RWPE1 (cell line): Measurements from ENCODE around the gene STXBP2.

ENCODE experiments used
- CTCF ChIA-PET: fragments of 350-600 bp; sonication (Branson Sonifier 250); formaldehyde crosslinking; extraction: SDS; loops from one replicate; lab custom pipeline; 2021; lab: Yijun Ruan, JAX
- POLR2A ChIA-PET: fragments of 400-600 bp; formaldehyde crosslinking; extraction: SDS; loops from one replicate; lab custom pipeline; 2020; ENCODE audit warnings: antibody characterized with exemption; ENCODE audit not compliant: low non-redundant PET; lab: Yijun Ruan, JAX
- DNase-seq: peaks from one replicate; pipeline ENCODE4 v3.0.0; 2012; ENCODE audit warnings: low spot score
- H3K27ac ChIP-seq: fragments of 450-650 bp; 2 replicates; pipeline ENCODE4 v1.5.1; 2017
- CTCF ChIP-seq: fragments of 450-650 bp; conservative IDR thresholded peaks from 2 replicates; pipeline ENCODE4 v1.5.1; 2017; ENCODE audit warnings: low read depth, mild to moderate bottlenecking

Gene STXBP2

DNA sequence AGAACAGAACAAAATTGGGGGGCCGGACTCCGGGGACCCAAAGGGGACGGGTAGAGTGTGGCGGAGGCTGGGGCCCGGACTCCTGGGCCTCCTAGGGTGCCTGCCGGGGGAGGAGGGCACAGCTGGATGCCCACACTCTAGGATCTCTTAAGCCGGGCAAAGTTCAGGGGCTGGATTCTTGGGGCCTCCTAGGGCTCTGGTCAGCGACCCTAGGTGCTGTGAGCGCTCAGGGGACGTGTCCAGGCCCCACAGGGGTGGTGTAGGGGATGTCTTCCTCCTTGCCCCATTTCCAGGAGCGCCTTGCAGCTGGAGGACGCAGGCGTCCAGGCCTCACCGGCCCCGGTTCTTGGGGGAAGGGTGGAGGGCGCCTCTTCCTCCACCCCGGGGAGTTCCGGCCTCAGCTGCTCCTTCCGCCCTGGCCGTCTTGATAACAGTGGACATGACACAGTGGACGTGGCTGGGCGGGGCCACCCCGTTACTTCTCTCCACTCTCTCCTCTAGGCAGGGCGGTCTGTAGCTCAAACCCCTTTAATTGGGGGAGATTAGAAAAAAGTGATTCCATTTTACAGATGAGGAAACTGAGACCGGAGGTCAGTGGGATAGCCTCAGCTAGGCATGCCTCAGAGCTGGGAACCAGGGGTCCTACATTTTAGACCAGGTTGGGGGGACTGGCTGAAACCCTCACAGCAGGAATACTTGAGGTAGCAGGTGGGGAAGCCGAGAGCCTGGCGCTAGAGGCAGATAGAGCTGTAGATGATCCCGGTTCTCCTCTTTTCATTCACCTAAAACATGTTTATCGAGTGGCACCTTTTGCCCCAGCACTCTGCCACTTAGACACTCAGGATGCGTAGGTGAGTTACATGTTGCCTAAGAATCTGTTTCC, 705 bp downstream of the STXBP2 start:
- peak overlapping the region; percentile 71 for H3K27ac ChIP-seq
- POLR2A ChIA-PET = interaction anchor here (0.6 to 0.8 kb wide), 2 partner anchors 18 to 201 kb away, joined by 3 to 6 read pairs; no protein-coding TSS in a partner anchor
- DNase-seq = peak; percentile 19
- CTCF ChIA-PET = interaction anchor here (0.5 to 1.2 kb wide), 2 partner anchors 162 to 163 kb away, joined by 6 to 8 read pairs; no protein-coding TSS in a partner anchor
- no peak for TF ChIP-seq CTCF

- POLR2A ChIA-PET = no interaction called here
- CTCF ChIA-PET = interaction anchor here (0.9 kb wide), 1 partner anchor 14 kb away, joined by 3 read pairs; no protein-coding TSS in a partner anchor
- DNase-seq = no peak
- no peak for TF ChIP-seq CTCF
- H3K27ac ChIP-seq = peak overlapping the region; percentile 51
Measured at GRCh38 chr19:7638802-7639465, 2.0 kb downstream of the STXBP2 start.

DNA sequence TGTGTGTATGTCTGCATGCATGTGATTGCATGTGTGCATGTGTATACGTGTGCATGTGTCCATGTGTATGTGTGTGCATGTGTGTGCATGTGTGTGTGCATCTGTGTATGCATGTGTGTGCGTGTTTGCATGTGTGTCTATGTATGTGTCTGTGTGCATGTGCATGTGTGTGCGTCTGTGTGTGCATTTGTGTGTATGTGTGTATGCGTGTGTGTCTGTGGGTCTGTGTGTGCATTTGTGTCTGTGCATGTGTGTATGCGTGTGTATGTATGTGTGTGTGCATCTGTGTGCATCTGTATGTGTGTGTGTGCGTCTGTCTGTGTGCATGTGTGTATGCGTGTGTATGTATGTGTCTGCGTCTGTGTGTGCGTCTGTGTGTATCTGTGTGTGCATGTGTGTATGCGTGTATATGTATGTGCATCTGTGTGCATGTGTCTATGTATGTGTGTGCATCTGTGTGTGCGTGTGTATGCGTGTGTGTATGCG, 3.0 kb downstream of the STXBP2 start:
- H3K27ac ChIP-seq = peak overlapping the region; percentile 51; the same call in 1 of the 2 replicates
- CTCF ChIA-PET = no interaction called here
- no peak for TF ChIP-seq CTCF
- DNase-seq = no peak
- POLR2A ChIA-PET = no interaction called here

DNA sequence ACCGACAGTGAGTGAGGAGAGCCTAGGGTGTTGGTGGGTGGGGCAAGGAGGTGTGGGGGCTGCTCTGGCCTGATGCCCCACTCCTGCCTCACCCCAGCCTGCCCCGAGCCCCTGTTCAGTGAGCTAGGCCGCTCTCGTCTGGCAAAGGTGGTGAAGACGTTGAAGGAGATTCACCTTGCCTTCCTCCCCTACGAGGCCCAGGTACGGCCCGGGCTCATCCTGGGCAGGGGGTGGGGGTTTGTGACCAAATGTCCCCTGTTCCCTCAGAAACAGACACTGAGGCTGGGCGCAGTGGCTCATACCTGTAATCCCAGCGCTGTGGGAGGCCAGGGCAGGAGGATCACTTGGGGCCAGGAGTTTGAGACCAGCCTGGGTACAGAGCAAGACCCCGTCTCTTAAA, 3.9 kb downstream of the STXBP2 start:
- TF ChIP-seq CTCF = no peak
- CTCF ChIA-PET = interaction anchor here (0.6 kb wide), 1 partner anchor 252 kb away, joined by 4 read pairs; no protein-coding TSS in a partner anchor
- H3K27ac ChIP-seq = no peak overlapping the region
- POLR2A ChIA-PET = interaction anchor here (0.6 kb wide), 1 partner anchor 20 kb away, joined by 3 read pairs; no protein-coding TSS in a partner anchor
- DNase-seq = no peak

DNA sequence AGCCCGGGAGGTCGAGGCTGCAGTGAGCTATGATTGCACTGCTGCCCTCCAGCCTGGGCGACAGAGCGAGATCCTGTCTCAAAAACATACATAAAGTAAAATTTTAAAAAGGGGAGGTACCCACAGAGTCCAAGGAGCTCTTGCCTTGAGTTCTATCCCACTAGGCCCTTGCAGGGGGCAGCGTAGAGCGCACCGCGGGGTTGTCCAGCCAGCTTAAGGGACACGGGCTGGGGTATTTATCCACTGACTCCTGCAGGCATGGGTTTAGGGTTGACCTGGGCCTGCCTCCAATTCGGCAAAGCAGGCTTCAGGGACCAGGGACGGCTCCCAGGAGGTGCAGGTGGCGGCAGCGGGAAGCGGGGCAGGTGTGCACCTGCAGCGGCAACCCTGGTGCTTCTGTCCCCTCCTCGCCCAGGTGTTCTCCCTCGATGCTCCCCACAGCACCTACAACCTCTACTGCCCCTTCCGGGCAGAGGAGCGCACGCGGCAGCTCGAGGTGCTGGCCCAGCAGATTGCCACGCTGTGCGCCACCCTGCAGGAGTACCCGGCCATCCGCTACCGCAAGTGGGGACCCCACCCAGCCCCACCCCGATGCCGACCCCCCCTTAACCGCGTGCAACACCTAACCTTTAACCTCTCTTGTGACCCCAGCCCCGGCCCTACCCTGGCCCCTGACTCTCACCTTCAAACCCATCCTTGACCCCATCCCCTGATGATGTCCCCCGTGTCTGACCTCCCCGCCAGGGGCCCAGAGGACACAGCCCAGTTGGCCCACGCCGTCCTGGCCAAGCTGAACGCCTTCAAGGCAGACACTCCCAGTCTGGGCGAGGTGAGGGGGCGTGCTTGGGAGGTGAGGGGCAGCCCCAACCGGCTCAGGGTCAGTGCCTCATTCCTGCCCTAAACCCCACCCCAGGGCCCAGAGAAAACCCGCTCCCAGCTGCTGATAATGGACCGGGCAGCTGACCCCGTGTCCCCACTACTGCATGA, 4.7 kb downstream of the STXBP2 start:
- no peak overlapping the region for H3K27ac ChIP-seq
- no peak for TF ChIP-seq CTCF
- no peak for DNase-seq
- ChIA-PET CTCF (interaction anchor here (0.6 kb wide), 1 partner anchor 253 kb away, joined by 4 read pairs; no protein-coding TSS in a partner anchor), POLR2A (interaction anchor here (0.6 kb wide), 1 partner anchor 20 kb away, joined by 3 read pairs; no protein-coding TSS in a partner anchor)
